ENCODE measurements around the gene ATG7.

ATG7 gene

DNA sequence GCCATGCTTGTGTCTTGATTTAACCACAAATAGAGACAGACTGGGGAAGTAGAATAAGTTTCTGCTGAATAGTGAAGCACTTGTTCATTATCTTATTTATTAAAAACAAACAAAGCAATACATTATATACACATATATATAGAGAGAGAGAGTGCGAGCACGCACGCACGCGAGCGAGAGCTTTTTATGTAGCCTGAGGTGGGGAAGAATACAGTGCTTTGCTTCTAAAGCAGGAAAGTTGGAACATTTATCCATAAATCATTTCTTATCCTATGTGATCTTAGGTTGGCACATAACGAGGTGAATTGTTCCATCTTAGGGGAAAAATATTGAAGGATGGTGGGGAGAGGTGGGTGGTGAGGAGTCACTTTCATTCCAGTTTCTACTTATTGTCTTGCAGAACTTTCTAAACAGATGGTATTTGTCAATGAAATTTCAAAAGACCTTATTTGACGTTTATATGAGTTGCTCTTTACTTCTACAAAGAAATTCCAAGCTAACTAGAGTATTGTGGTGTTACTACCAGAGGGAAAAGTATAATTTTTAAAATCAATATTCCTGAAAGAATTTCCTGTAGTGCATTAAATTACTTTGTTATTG lies 110.0 kb downstream of the ATG7 start:
- ChIA-PET CTCF (interaction anchor here (7.1 kb wide), 1 partner anchor 269 kb away, joined by 165 read pairs; no protein-coding TSS in a partner anchor), POLR2A (no interaction called here)
- TF ChIP-seq, protein P1, sequence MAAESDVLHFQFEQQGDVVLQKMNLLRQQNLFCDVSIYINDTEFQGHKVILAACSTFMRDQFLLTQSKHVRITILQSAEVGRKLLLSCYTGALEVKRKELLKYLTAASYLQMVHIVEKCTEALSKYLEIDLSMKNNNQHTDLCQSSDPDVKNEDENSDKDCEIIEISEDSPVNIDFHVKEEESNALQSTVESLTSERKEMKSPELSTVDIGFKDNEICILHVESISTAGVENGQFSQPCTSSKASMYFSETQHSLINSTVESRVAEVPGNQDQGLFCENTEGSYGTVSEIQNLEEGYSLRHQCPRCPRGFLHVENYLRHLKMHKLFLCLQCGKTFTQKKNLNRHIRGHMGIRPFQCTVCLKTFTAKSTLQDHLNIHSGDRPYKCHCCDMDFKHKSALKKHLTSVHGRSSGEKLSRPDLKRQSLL (tag by site-specific recombination; IDR thresholded peaks at IDR 0.05) = no peak
- peak; percentile 26; the same call in 1 of the 2 replicates for TF ChIP-seq PRDM1 (tag by site-specific recombination; IDR thresholded peaks at IDR 0.05)
- peaks cover 0 to 3% of the 10 kb centered on the region in 2 experiments; a peak in 1 of 3 replicates for H3K36me3 ChIP-seq (ENCODE audit: control insufficient read depth in 2 of 2, insufficient read depth in 1 of 2, low read length in 2 of 2)
- no peak overlapping the region for H3K4me3 ChIP-seq (ENCODE audit: low read depth, low read length)
- no peaks in the 10 kb centered on the region for H3K9me3 ChIP-seq (ENCODE audit: control insufficient read depth, insufficient read depth, low read depth, low read length)
- no peak overlapping the region for H3K27ac ChIP-seq (ENCODE audit: extremely low read depth, low read depth, low read length)
- H3K4me1 ChIP-seq (ENCODE audit: control insufficient read depth, insufficient read depth, low read length) = peaks cover 27% of the 10 kb centered on the region

DNA sequence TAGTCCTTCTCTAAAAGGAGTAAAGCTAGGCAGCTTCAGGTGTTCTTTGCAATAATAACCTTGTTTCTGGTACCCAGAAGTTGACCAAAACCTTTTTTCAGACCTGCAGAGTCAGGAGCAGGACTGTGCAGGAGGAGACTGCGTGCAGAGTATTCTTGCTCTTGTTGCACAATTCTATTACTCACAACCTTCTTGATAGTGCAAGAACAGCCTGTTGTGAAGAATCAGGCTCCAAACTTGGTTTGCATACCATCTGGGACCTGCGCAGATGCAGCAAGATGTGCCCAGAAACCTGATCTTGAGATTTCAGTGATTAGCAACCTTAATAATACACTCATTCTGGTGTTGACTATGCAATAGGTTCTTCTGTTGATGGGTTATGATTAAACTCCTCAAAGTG lies 111.9 kb downstream of the ATG7 start:
- H3K4me3 ChIP-seq (ENCODE audit: low read depth, low read length) = no peak overlapping the region
- H3K4me1 ChIP-seq (ENCODE audit: control insufficient read depth, insufficient read depth, low read length) = peaks cover 27% of the 10 kb centered on the region
- H3K9me3 ChIP-seq (ENCODE audit: control insufficient read depth, insufficient read depth, low read depth, low read length) = no peaks in the 10 kb centered on the region
- peaks cover 0 to 3% of the 10 kb centered on the region in 2 experiments; a peak in 1 of 3 replicates for H3K36me3 ChIP-seq (ENCODE audit: control insufficient read depth in 2 of 2, insufficient read depth in 1 of 2, low read length in 2 of 2)
- CTCF ChIA-PET = interaction anchor here (1.1 kb wide), 1 partner anchor 267 kb away, joined by 4 read pairs; no protein-coding TSS in a partner anchor
- TF ChIP-seq ZNF571 (tag by site-specific recombination; IDR thresholded peaks at IDR 0.05) (no peak), ZNF701 (tag by site-specific recombination; IDR thresholded peaks at IDR 0.05) (no peak), EGR2 (tag by site-specific recombination; IDR thresholded peaks at IDR 0.05; ENCODE audit: low read depth) (no peak), ZNF175 (tag by site-specific recombination; IDR thresholded peaks at IDR 0.05) (no peak)
- TF ChIP-seq, protein P2, sequence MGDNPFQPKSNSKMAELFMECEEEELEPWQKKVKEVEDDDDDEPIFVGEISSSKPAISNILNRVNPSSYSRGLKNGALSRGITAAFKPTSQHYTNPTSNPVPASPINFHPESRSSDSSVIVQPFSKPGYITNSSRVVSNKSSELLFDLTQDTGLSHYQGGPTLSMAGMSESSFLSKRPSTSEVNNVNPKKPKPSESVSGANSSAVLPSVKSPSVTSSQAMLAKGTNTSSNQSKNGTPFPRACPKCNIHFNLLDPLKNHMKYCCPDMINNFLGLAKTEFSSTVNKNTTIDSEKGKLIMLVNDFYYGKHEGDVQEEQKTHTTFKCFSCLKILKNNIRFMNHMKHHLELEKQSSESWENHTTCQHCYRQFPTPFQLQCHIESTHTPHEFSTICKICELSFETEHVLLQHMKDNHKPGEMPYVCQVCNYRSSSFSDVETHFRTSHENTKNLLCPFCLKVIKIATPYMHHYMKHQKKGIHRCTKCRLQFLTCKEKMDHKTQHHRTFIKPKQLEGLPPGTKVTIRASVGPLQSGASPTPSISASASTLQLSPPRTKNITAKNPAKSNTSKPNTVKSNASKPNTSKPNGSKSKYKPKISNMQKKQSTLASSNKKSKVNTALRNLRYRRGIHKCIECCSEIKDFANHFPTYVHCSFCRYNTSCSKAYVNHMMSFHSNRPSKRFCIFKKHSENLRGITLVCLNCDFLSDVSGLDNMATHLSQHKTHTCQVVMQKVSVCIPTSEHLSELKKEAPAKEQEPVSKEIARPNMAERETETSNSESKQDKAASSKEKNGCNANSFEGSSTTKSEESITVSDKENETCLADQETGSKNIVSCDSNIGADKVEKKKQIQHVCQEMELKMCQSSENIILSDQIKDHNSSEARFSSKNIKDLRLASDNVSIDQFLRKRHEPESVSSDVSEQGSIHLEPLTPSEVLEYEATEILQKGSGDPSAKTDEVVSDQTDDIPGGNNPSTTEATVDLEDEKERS (tag by site-specific recombination; IDR thresholded peaks at IDR 0.05) = no peak
- TF ChIP-seq, protein P3, sequence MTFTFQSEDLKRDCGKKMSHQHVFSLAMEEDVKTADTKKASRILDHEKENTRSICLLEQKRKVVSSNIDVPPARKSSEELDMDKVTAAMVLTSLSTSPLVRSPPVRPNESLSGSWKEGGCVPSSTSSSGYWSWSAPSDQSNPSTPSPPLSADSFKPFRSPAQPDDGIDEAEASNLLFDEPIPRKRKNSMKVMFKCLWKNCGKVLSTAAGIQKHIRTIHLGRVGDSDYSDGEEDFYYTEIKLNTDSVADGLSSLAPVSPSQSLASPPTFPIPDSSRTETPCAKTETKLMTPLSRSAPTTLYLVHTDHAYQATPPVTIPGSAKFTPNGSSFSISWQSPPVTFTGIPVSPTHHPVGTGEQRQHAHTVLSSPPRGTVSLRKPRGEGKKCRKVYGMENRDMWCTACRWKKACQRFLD (tag by site-specific recombination; IDR thresholded peaks at IDR 0.05) = no peak
- TF ChIP-seq, protein P4, sequence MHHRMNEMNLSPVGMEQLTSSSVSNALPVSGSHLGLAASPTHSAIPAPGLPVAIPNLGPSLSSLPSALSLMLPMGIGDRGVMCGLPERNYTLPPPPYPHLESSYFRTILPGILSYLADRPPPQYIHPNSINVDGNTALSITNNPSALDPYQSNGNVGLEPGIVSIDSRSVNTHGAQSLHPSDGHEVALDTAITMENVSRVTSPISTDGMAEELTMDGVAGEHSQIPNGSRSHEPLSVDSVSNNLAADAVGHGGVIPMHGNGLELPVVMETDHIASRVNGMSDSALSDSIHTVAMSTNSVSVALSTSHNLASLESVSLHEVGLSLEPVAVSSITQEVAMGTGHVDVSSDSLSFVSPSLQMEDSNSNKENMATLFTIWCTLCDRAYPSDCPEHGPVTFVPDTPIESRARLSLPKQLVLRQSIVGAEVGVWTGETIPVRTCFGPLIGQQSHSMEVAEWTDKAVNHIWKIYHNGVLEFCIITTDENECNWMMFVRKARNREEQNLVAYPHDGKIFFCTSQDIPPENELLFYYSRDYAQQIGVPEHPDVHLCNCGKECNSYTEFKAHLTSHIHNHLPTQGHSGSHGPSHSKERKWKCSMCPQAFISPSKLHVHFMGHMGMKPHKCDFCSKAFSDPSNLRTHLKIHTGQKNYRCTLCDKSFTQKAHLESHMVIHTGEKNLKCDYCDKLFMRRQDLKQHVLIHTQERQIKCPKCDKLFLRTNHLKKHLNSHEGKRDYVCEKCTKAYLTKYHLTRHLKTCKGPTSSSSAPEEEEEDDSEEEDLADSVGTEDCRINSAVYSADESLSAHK (tag by site-specific recombination; IDR thresholded peaks at IDR 0.05) = no peak
- no peak overlapping the region for H3K27ac ChIP-seq (ENCODE audit: extremely low read depth, low read depth, low read length)
- POLR2A ChIA-PET = no interaction called here

DNA sequence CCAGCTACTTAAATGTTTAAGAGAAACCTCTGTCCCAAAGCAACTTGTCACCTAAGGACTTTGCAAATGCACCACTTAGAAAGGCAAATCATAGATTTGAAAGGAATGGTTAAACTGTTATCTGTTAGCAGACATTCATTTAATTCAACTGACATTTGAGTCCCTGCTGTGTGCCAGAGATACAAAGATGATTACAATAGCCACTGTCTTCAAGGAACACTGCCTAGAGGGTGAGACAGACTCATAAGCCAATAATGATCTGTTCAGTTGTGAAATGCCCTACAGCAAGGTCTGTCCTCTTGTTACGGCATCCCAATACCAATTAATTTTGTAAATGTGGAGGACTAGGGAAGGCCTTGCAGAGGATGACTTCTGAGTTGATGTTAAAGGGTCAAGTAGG lies 113.1 kb downstream of the ATG7 start:
- CTCF ChIA-PET = interaction anchor here (0.9 kb wide), 1 partner anchor 83 kb away, joined by 3 read pairs; no protein-coding TSS in a partner anchor
- H3K9me3 ChIP-seq (ENCODE audit: control insufficient read depth, insufficient read depth, low read depth, low read length) = no peaks in the 10 kb centered on the region
- peaks cover 16% of the 10 kb centered on the region for H3K4me1 ChIP-seq (ENCODE audit: control insufficient read depth, insufficient read depth, low read length)
- no peak overlapping the region for H3K4me3 ChIP-seq (ENCODE audit: low read depth, low read length)
- POLR2A ChIA-PET = no interaction called here
- TF ChIP-seq ZNF555 (tag by site-specific recombination; conservative IDR thresholded peaks at IDR 0.05) (no peak), ZNF184 (tag by site-specific recombination; IDR thresholded peaks at IDR 0.05) (no peak), ZNF426 (tag by site-specific recombination; IDR thresholded peaks at IDR 0.05) (no peak), ZNF768 (tag by site-specific recombination; IDR thresholded peaks at IDR 0.05) (no peak), ZNF660 (tag by site-specific recombination; IDR thresholded peaks at IDR 0.05) (no peak), FEZF1 (tag by site-specific recombination; IDR thresholded peaks at IDR 0.05) (no peak), GFI1B (tag by site-specific recombination; IDR thresholded peaks at IDR 0.05) (no peak), ZBTB21 (tag by site-specific recombination; IDR thresholded peaks at IDR 0.05) (no peak), ZNF2 (tag by site-specific recombination; IDR thresholded peaks at IDR 0.05) (no peak), ZNF37A (tag by site-specific recombination; IDR thresholded peaks at IDR 0.05) (no peak)
- TF ChIP-seq, protein P5, sequence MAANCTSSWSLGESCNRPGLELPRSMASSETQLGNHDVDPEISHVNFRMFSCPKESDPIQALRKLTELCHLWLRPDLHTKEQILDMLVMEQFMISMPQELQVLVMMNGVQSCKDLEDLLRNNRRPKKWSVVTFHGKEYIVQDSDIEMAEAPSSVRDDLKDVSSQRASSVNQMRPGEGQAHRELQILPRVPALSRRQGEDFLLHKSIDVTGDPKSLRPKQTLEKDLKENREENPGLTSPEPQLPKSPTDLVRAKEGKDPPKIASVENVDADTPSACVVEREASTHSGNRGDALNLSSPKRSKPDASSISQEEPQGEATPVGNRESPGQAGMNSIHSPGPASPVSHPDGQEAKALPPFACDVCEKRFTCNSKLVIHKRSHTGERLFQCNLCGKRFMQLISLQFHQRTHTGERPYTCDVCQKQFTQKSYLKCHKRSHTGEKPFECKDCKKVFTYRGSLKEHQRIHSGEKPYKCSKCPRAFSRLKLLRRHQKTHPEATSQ (tag by site-specific recombination; IDR thresholded peaks at IDR 0.05) = no peak
- peaks cover 0 to 3% of the 10 kb centered on the region in 2 experiments; a peak in 1 of 3 replicates for H3K36me3 ChIP-seq (ENCODE audit: control insufficient read depth in 2 of 2, insufficient read depth in 1 of 2, low read length in 2 of 2)
- no peak overlapping the region for H3K27ac ChIP-seq (ENCODE audit: extremely low read depth, low read depth, low read length)
